ENCODE measurements around the gene APOL2. TPM values are rescaled to one million over a fixed set of nuclear protein-coding genes. Genes with fewer than 3 reads are reported as not detected.

The APOL2 gene
- polyA plus RNA-seq, 1 donor from 2014 or later: not detected

DNA sequence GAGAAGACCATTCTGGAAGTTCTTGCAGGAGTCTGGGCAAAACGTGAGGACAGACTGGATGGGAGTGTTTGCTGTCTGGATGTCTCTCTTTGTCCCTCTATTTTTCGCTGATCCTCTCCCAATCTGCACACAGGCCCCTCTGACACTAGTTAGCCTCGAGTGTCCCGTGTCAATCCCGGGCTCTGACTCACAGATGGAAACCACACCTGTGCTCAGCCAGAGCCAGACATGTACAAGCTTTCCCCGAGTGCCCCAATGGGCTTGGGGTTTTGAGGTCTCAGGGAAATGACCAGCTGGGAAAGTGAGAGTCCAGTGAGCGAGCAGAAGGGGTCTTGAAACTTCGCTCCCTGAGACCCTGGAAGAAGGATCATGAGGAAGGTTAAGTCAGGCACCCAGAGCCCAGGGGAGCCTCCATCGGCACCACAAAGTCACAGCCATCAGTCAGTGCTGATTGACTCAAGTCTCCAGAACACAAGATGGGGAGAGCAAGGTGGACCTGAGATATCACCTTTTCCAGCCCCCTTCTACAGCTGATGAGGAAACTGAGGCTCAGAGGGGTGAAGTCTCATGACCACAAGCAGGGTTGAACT lies 13.9 kb downstream of the APOL2 start:
- no peaks in the 10 kb centered on the region for H3F3A ChIP-seq (ENCODE audit: insufficient read depth, low read length, poor library complexity, severe bottlenecking)
- no peak overlapping the region for H3K27ac ChIP-seq (ENCODE audit: low read length)
- no peak overlapping the region for H3K9ac ChIP-seq (ENCODE audit: low read length)
- H2AFZ ChIP-seq (ENCODE audit: low read depth, low read length): no peak overlapping the region
- no peaks in the 10 kb centered on the region for H3K79me2 ChIP-seq (replicated peaks; ENCODE audit: insufficient read depth, low read length)
- no peaks in the 10 kb centered on the region for H3K27me3 ChIP-seq (ENCODE audit: insufficient read depth, low read depth, low read length)
- TF ChIP-seq MXI1 (conservative IDR thresholded peaks at IDR 0.05; ENCODE audit: poor library complexity, severe bottlenecking) (no peak), EZH2 (IDR thresholded peaks at IDR 0.05; ENCODE audit: borderline replicate concordance, insufficient read depth, low read length, poor library complexity, severe bottlenecking) (no peak), SMC3 (conservative IDR thresholded peaks at IDR 0.05; ENCODE audit: poor library complexity) (no peak), REST (IDR thresholded peaks at IDR 0.05; ENCODE audit: borderline replicate concordance) (no peak), RAD21 (conservative IDR thresholded peaks at IDR 0.05) (no peak), TAF1 (IDR thresholded peaks at IDR 0.05; ENCODE audit: low read depth) (no peak), EP300 (conservative IDR thresholded peaks at IDR 0.05; ENCODE audit: poor library complexity, severe bottlenecking) (no peak), POLR2AphosphoS5 (IDR thresholded peaks at IDR 0.05) (no peak)
- TF ChIP-seq, protein P1, sequence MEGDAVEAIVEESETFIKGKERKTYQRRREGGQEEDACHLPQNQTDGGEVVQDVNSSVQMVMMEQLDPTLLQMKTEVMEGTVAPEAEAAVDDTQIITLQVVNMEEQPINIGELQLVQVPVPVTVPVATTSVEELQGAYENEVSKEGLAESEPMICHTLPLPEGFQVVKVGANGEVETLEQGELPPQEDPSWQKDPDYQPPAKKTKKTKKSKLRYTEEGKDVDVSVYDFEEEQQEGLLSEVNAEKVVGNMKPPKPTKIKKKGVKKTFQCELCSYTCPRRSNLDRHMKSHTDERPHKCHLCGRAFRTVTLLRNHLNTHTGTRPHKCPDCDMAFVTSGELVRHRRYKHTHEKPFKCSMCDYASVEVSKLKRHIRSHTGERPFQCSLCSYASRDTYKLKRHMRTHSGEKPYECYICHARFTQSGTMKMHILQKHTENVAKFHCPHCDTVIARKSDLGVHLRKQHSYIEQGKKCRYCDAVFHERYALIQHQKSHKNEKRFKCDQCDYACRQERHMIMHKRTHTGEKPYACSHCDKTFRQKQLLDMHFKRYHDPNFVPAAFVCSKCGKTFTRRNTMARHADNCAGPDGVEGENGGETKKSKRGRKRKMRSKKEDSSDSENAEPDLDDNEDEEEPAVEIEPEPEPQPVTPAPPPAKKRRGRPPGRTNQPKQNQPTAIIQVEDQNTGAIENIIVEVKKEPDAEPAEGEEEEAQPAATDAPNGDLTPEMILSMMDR (IDR thresholded peaks at IDR 0.05; ENCODE audit: poor library complexity, severe bottlenecking): no peak
- H3K4me3 ChIP-seq (ENCODE audit: low read length): no peak overlapping the region
- no peaks in the 10 kb centered on the region for H3K36me3 ChIP-seq (ENCODE audit: insufficient read depth, low read length)
- no peaks in the 10 kb centered on the region for H4K20me1 ChIP-seq (ENCODE audit: insufficient read depth)
- no peak overlapping the region for H3K4me2 ChIP-seq (ENCODE audit: low read length)
- H3K9me2 ChIP-seq (ENCODE audit: insufficient read depth, low read length): no peaks in the 10 kb centered on the region
- no peaks in the 10 kb centered on the region for H3K9me3 ChIP-seq (ENCODE audit: low read length)

DNA sequence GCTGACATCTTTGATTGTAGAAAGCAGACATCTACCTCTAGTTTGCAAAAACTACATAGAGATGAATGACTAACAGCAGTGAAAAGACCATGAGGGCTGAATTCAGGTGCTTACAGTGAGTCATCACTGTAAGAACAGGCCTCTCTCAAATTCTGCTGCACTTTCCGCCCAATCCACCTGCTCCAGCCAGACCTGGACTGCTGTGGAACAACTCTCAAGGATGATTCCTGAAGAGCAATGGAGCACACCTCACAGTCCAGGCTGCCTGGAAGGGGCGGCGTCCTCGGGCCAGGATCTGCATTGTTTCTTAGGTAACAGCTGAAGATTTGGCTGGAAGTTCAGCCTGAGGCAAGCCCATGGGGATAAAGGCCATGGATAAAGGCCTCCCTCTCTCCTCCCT lies 15.1 kb downstream of the APOL2 start:
- Histone ChIP-seq H3K27me3 (ENCODE audit: insufficient read depth, low read depth, low read length) (no peaks in the 10 kb centered on the region), H3K9ac (ENCODE audit: low read length) (no peak overlapping the region), H3K79me2 (replicated peaks; ENCODE audit: insufficient read depth, low read length) (no peaks in the 10 kb centered on the region), H4K20me1 (ENCODE audit: insufficient read depth) (no peaks in the 10 kb centered on the region), H3K9me3 (ENCODE audit: low read length) (no peaks in the 10 kb centered on the region), H3K9me2 (ENCODE audit: insufficient read depth, low read length) (no peaks in the 10 kb centered on the region), H3K4me2 (ENCODE audit: low read length) (no peak overlapping the region), H3F3A (ENCODE audit: insufficient read depth, low read length, poor library complexity, severe bottlenecking) (no peaks in the 10 kb centered on the region), H3K4me3 (ENCODE audit: low read length) (no peak overlapping the region), H3K27ac (ENCODE audit: low read length) (no peak overlapping the region), H3K36me3 (ENCODE audit: insufficient read depth, low read length) (no peaks in the 10 kb centered on the region), H2AFZ (ENCODE audit: low read depth, low read length) (no peak overlapping the region)
- no peak for TF ChIP-seq RAD21 (conservative IDR thresholded peaks at IDR 0.05)
- TF ChIP-seq REST (IDR thresholded peaks at IDR 0.05; ENCODE audit: borderline replicate concordance): no peak
- TF ChIP-seq EP300 (conservative IDR thresholded peaks at IDR 0.05; ENCODE audit: poor library complexity, severe bottlenecking): no peak
- no peak for TF ChIP-seq EZH2 (IDR thresholded peaks at IDR 0.05; ENCODE audit: borderline replicate concordance, insufficient read depth, low read length, poor library complexity, severe bottlenecking)
